H9 (cell line): Measurements from ENCODE around the gene TBC1D24. TPM values are rescaled to one million over a fixed set of nuclear protein-coding genes. Genes with fewer than 3 reads are reported as not detected.

Source experiments
- DNase-seq: peaks from one replicate; pipeline ENCODE4 v3.0.0-alpha.2; 2017
- H2AFZ ChIP-seq: one replicate; pipeline ENCODE4 v1.6.1; 2013; ENCODE audit warnings: mild to moderate bottlenecking, low read length, control low read depth, moderate library complexity
- H2AK5ac ChIP-seq: 2 replicates; pipeline ENCODE4 v1.6.1; 2013; ENCODE audit warnings: low read length, control low read depth, mixed read lengths; ENCODE audit not compliant: insufficient read length
- H2BK120ac ChIP-seq: one replicate; pipeline ENCODE4 v1.6.1; 2013; ENCODE audit warnings: low read depth, mild to moderate bottlenecking, low read length, control low read depth, inconsistent platforms; ENCODE audit not compliant: poor library complexity, severe bottlenecking
- H2BK12ac ChIP-seq: 2 replicates; pipeline ENCODE4 v1.6.1; 2013; ENCODE audit warnings: low read length, control low read depth, mixed read lengths, low read depth; ENCODE audit not compliant: insufficient read length
- H2BK15ac ChIP-seq: 2 replicates; pipeline ENCODE4 v1.6.1; 2013; ENCODE audit warnings: low read depth, low read length, control low read depth
- H2BK20ac ChIP-seq: one replicate; pipeline ENCODE4 v1.6.1; 2013; ENCODE audit warnings: low read depth, mild to moderate bottlenecking, low read length, control low read depth, inconsistent platforms; ENCODE audit not compliant: poor library complexity, severe bottlenecking
- H2BK5ac ChIP-seq: 2 replicates; pipeline ENCODE4 v1.6.1; 2013; ENCODE audit warnings: low read length, control low read depth, mixed read lengths; ENCODE audit not compliant: insufficient read length
- H3K14ac ChIP-seq: 2 replicates; pipeline ENCODE4 v1.6.1; 2013; ENCODE audit warnings: low read length, control low read depth; ENCODE audit not compliant: insufficient read depth
- H3K18ac ChIP-seq: 2 replicates; pipeline ENCODE4 v1.6.1; 2013; ENCODE audit warnings: low read depth, mild to moderate bottlenecking, mixed read lengths, low read length, control low read depth; ENCODE audit not compliant: insufficient read length
- H3K23ac ChIP-seq: 2 replicates; pipeline ENCODE4 v1.6.1; 2013; ENCODE audit warnings: low read length, control low read depth, mixed read lengths, low read depth; ENCODE audit not compliant: insufficient read length
- H3K23me2 ChIP-seq: 2 replicates; pipeline ENCODE4 v1.6.1; 2013; ENCODE audit warnings: low read depth, mild to moderate bottlenecking, mixed read lengths, low read length, control low read depth; ENCODE audit not compliant: insufficient read length, poor library complexity, severe bottlenecking
- H3K27ac ChIP-seq: 2 replicates; pipeline ENCODE4 v1.5.1; 2013; ENCODE audit warnings: low read length, control low read depth, mixed read lengths, low read depth; ENCODE audit not compliant: insufficient read length
- H3K27me3 ChIP-seq: 2 replicates; pipeline ENCODE4 v1.6.1; 2013; ENCODE audit warnings: low read length, control low read depth, inconsistent platforms; ENCODE audit not compliant: insufficient read depth
- H3K4ac ChIP-seq: 2 replicates; pipeline ENCODE4 v1.6.1; 2013; ENCODE audit warnings: low read depth, mild to moderate bottlenecking, control low read depth, inconsistent platforms, low read length, moderate library complexity
- H3K4me1 ChIP-seq: 2 replicates; pipeline ENCODE4 v1.6.1; 2013; ENCODE audit warnings: low read length, control low read depth, inconsistent platforms; ENCODE audit not compliant: insufficient read depth
- H3K4me2 ChIP-seq: 2 replicates; pipeline ENCODE4 v1.6.1; 2013; ENCODE audit warnings: low read length, control low read depth, mixed read lengths; ENCODE audit not compliant: insufficient read length, insufficient read depth
- H3K56ac ChIP-seq: 2 replicates; pipeline ENCODE4 v1.6.1; 2013; ENCODE audit warnings: low read depth, mild to moderate bottlenecking, mixed read lengths, low read length, control low read depth; ENCODE audit not compliant: insufficient read length
- H3K79me1 ChIP-seq: 2 replicates; pipeline ENCODE4 v1.6.1; 2013; ENCODE audit warnings: low read depth, mild to moderate bottlenecking, moderate library complexity, low read length, control low read depth, inconsistent platforms; ENCODE audit not compliant: insufficient read depth, poor library complexity, severe bottlenecking
- H3K79me2 ChIP-seq: 2 replicates; pipeline ENCODE4 v1.6.1; 2013; ENCODE audit warnings: low read length, control low read depth, inconsistent platforms; ENCODE audit not compliant: insufficient read depth
- H3K9ac ChIP-seq: 2 replicates; pipeline ENCODE4 v1.6.1; 2013; ENCODE audit warnings: low read length, control low read depth, mixed read lengths; ENCODE audit not compliant: insufficient read length; ENCODE audit errors: extremely low read depth
- H3K9me3 ChIP-seq: one replicate; pipeline ENCODE4 v1.6.1; 2013; ENCODE audit warnings: low read depth, low read length, inconsistent platforms; ENCODE audit not compliant: control insufficient read depth
- H3T11ph ChIP-seq: one replicate; pipeline ENCODE4 v1.6.1; 2013; ENCODE audit warnings: mild to moderate bottlenecking, low read length, control low read depth, inconsistent platforms
- H4K20me1 ChIP-seq: one replicate; pipeline ENCODE4 v1.6.1; 2013; ENCODE audit not compliant: control insufficient read depth, insufficient read length, insufficient read depth
- H4K5ac ChIP-seq: 2 replicates; pipeline ENCODE4 v1.6.1; 2013; ENCODE audit warnings: low read depth, mild to moderate bottlenecking, mixed read lengths, low read length, control low read depth; ENCODE audit not compliant: insufficient read length
- H4K8ac ChIP-seq: replicated peaks from 2 replicates; pipeline ENCODE4 v1.6.1; 2013; ENCODE audit warnings: low read length, control low read depth, mixed read lengths, low read depth; ENCODE audit not compliant: insufficient read length
- H4K91ac ChIP-seq: 2 replicates; pipeline ENCODE4 v1.6.1; 2013; ENCODE audit warnings: low read depth, mild to moderate bottlenecking, moderate library complexity, mixed read lengths, low read length, control low read depth; ENCODE audit not compliant: insufficient read length
- H3K27ac Mint-ChIP-seq, 3 experiments: 2 replicates in 2 of 3; 3 replicates in 1 of 3; pipeline ENCODE4 v1.8.0; 2020 to 2021; ENCODE audit warnings: mixed read lengths in 3 of 3, mild to moderate bottlenecking in 1 of 3, moderate library complexity in 1 of 3
- H3K27me3 Mint-ChIP-seq: 2 replicates; pipeline ENCODE4 v1.8.0; 2021; ENCODE audit warnings: low read depth, mild to moderate bottlenecking, moderate library complexity, mixed read lengths
- H3K36me3 Mint-ChIP-seq, 3 experiments: 2 replicates in 2 of 3; 3 replicates in 1 of 3; pipeline ENCODE4 v1.8.0; 2020 to 2021; ENCODE audit warnings: low read depth in 3 of 3, mixed read lengths in 3 of 3; ENCODE audit not compliant: insufficient read depth in 1 of 3
- H3K4me1 Mint-ChIP-seq, 2 experiments: 2 replicates each; pipeline ENCODE4 v1.8.0; 2020; ENCODE audit warnings: mixed read lengths in 2 of 2
- H3K4me3 Mint-ChIP-seq, 2 experiments: 2 replicates in 1 of 2; 3 replicates in 1 of 2; pipeline ENCODE4 v1.8.0; 2020 to 2021; ENCODE audit warnings: mild to moderate bottlenecking in 2 of 2, mixed read lengths in 2 of 2, moderate library complexity in 1 of 2
- H3K9me3 Mint-ChIP-seq, 2 experiments: 2 replicates in 1 of 2; 3 replicates in 1 of 2; pipeline ENCODE4 v1.8.0; 2020; ENCODE audit warnings: mild to moderate bottlenecking in 2 of 2, mixed read lengths in 2 of 2, moderate library complexity in 1 of 2
- CTCF ChIP-seq: fragments of 200-600 bp; sonication (generic); conservative IDR thresholded peaks from 3 replicates; pipeline ENCODE4 v1.8.0; 2021; ENCODE audit warnings: antibody characterized with exemption, mild to moderate bottlenecking
- WGBS: extraction: QIAGEN DNeasy Blood & Tissue Kit; methylation state at CpG from one replicate; pipeline ENCODE4 v1.1.7; 2013; ENCODE audit warnings: missing lambda C conversion rate, low lambda C conversion rate, mixed read lengths; ENCODE audit not compliant: insufficient read length; ENCODE audit errors: extremely low coverage; 5-methylcytosine and 5-hydroxymethylcytosine counted together
- total RNA-seq: library from RNA; stranded (reverse); gene quantifications from 2 replicates; pipeline ENCODE4 v1.2.1, GENCODE V29; 2021

TBC1D24 gene
- total RNA-seq, 1 experiment from 2014 or later = 19.0 TPM

DNA sequence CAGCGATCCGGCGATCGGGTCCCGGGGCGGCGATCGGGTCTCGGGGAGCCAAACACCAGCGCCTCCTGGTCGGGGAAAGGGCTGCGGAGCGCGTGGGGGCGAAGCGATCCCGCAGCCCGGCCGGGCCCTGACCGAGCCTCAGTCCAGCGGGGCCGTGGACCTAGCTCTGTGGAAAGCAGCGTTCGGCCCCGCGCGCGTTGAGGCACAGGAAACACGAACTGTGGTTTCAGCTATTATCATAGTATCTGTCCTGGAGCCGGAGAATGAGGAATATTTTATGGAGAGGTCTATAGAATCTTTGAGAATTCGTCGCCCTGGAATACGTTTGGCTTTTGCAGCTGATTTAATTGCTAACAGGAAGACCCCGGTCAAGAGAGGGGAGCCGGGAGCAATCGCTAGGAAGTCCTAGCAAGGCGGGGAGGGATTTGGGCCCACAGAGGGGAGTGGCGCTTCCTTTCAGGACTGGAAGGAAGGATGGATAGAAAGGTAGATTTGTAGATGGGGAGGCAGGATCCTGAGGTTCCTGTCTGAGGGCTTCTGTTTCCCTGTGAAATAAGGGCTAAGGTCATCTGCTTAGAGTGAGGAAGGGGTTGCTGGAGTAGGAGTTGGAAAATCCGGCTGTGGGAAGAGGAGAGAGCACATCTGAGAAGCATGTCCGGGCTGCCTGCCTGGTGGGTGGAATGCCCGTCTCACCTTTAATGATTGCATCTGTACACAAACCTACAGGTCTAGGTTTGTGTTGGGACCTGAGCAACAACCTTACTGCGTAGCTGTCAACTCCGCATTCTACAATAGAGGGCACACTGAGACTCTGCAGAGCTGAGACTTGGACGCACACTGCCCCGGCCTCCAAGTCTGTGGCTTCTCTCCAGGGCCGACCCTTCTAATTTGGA lies 44.9 kb upstream of the TBC1D24 start:
- H3K4ac ChIP-seq = no peak overlapping the region
- no peak overlapping the region for H2BK120ac ChIP-seq
- no peak overlapping the region for H2AK5ac ChIP-seq
- H3K27ac Mint-ChIP-seq = peak overlapping the region in 1 of 3 experiments; percentile 78; a peak in 3 of 7 replicates
- no peak for TF ChIP-seq CTCF
- H2BK12ac ChIP-seq = no peak overlapping the region
- H3K79me1 ChIP-seq = peaks cover 9% of the 10 kb centered on the region
- no peaks in the 10 kb centered on the region for H3K9me3 ChIP-seq
- no peak overlapping the region for H3K56ac ChIP-seq
- WGBS = no CpG with 5 or more reads among the region's 46 CpGs
- H3K9me3 Mint-ChIP-seq = no peaks in the 10 kb centered on the region
- no peak overlapping the region for H3T11ph ChIP-seq
- H2AFZ ChIP-seq = no peak overlapping the region
- no peak overlapping the region for H4K5ac ChIP-seq
- peaks cover 15% of the 10 kb centered on the region for H3K23me2 ChIP-seq
- H3K4me1 Mint-ChIP-seq = peaks cover 25 to 26% of the 10 kb centered on the region in 2 experiments
- H3K27me3 Mint-ChIP-seq = peaks cover 8% of the 10 kb centered on the region; the same call in 1 of the 2 replicates
- no peak overlapping the region for H2BK20ac ChIP-seq
- H4K8ac ChIP-seq = no peak overlapping the region
- no peak overlapping the region for H3K23ac ChIP-seq
- H3K36me3 Mint-ChIP-seq = peaks cover 27 to 39% (median 39%) of the 10 kb centered on the region in 3 experiments; a peak in 6 of 7 replicates
- H3K18ac ChIP-seq = no peak overlapping the region
- peak overlapping the region; percentile 90 to 97 for H3K4me3 Mint-ChIP-seq
- H3K14ac ChIP-seq = no peak overlapping the region
- H3K27me3 ChIP-seq = no peaks in the 10 kb centered on the region; the same call in 1 of the 2 replicates
- peak overlapping the region; percentile 84 for H3K4me2 ChIP-seq
- no peak overlapping the region for H2BK5ac ChIP-seq
- peaks cover 3% of the 10 kb centered on the region for H3K79me2 ChIP-seq
- H3K9ac ChIP-seq = peak overlapping the region; percentile 20
- no peaks in the 10 kb centered on the region for H4K20me1 ChIP-seq
- no peak for DNase-seq
- no peak overlapping the region for H2BK15ac ChIP-seq
- H3K27ac ChIP-seq = no peak overlapping the region
- no peaks in the 10 kb centered on the region for H3K4me1 ChIP-seq
- no peak overlapping the region for H4K91ac ChIP-seq
